Measurements from ENCODE around the gene TRIM25. TPM values are rescaled to one million over a fixed set of nuclear protein-coding genes. Genes with fewer than 3 reads are reported as not detected.

The TRIM25 gene
- total and polyA plus RNA-seq, 5 donors from 2014 or later: 4.6 to 58.3 (median 5.9) TPM

DNA sequence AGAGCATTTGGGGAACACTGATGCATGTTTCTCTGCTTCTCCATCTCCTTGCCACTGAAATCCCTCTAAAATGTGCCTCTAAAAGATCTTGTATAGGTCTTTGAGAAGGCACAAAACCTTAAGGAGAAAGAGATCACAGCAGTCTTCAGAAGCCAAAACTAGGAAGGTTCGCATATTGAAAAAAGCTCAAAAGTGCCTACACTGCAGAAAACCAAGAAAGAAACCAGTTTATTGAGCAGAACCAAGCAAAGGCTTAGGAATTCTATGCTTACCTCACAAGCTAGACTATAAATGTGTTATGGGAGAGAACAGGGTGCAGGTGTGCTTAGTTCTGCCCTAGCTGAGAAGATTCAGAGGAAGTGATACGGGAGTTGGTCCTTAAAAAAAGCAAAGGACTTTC lies 63.3 kb downstream of the TRIM25 start:
- ATAC-seq (ENCODE audit: low read depth in 2 of 2) (no peak), DNase-seq (no peak)
- Mint-ChIP-seq H3K27me3 (no peaks in the 10 kb centered on the region), H3K36me3 (peaks cover 54% of the 10 kb centered on the region), H3K27ac (peak overlapping the region in 2 of 3 donors; percentile 4 to 52), H3K4me1 (peaks cover 0 to 13% (median 5%) of the 10 kb centered on the region in 4 donors), H3K9me3 (no peaks in the 10 kb centered on the region), H3K4me3 (no peak overlapping the region)
- Histone ChIP-seq H3K27me3 (ENCODE audit: control insufficient read depth, insufficient read depth, low read length) (no peaks in the 10 kb centered on the region), H3K4me3 (ENCODE audit: low read depth, low read length) (no peak overlapping the region), H3K36me3 (ENCODE audit: control insufficient read depth, insufficient read depth, low read length) (peaks cover 44% of the 10 kb centered on the region), H3K27ac (ENCODE audit: insufficient read depth, low read length, poor library complexity, severe bottlenecking) (no peak overlapping the region), H3K9me3 (ENCODE audit: control insufficient read depth in 2 of 2, low read length in 2 of 2) (no peaks in the 10 kb centered on the region), H3K4me1 (ENCODE audit: control insufficient read depth, insufficient read depth, low read length, poor library complexity, severe bottlenecking) (no peaks in the 10 kb centered on the region)

DNA sequence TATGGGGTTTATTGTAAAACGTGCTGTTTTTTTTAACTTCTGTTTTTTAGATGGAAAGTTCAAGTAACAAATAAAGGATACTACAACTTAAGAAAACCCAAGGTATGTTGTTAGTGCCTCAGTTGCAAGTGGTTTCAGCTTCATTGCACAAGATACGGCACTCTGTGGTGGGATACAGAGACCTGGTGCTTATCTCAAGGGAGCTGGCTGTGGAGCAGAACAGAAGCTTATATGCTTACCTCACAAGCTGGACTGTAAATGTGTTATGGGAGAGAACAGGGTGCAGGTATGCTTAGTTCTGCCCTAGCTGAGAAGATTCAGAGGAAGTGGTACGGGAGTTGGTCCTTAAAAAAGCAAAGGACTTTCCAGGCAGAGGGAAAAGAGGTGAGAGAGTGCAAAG lies 64.7 kb downstream of the TRIM25 start:
- Histone ChIP-seq H3K4me1 (ENCODE audit: control insufficient read depth, insufficient read depth, low read length, poor library complexity, severe bottlenecking) (no peaks in the 10 kb centered on the region), H3K27ac (ENCODE audit: insufficient read depth, low read length, poor library complexity, severe bottlenecking) (no peak overlapping the region), H3K4me3 (ENCODE audit: low read depth, low read length) (no peak overlapping the region), H3K27me3 (ENCODE audit: control insufficient read depth, insufficient read depth, low read length) (no peaks in the 10 kb centered on the region), H3K9me3 (ENCODE audit: control insufficient read depth in 2 of 2, low read length in 2 of 2) (no peaks in the 10 kb centered on the region), H3K36me3 (ENCODE audit: control insufficient read depth, insufficient read depth, low read length) (peaks cover 36% of the 10 kb centered on the region)
- ATAC-seq (ENCODE audit: low read depth in 2 of 2): no peak
- no peak for DNase-seq
- Mint-ChIP-seq H3K4me1 (peaks cover 0 to 14% (median 5%) of the 10 kb centered on the region in 4 donors), H3K4me3 (no peak overlapping the region), H3K9me3 (no peaks in the 10 kb centered on the region), H3K27me3 (no peaks in the 10 kb centered on the region), H3K36me3 (peaks cover 51% of the 10 kb centered on the region), H3K27ac (peak overlapping the region in 1 of 3 donors; percentile 59)

DNA sequence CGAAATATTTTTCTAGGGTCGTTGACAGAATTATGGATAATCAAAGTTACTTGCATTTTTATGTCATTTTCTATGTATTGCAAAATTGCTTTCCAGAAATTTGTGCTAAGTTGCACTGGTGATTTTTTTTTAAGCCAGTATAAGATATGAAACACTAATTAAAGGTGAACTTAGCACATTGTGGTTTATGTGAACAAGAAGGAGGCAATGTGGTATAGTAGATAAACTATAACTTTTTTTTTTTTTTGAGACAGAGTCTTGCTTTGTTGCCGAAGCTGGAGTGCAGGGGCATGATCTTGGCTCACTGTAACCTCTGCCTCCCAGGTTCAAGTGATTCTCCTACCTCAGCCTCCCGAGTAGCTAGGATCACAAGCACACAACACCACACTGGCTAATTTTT lies 66.7 kb downstream of the TRIM25 start:
- Mint-ChIP-seq H3K27me3 (no peaks in the 10 kb centered on the region), H3K36me3 (peaks cover 45% of the 10 kb centered on the region), H3K27ac (no peak overlapping the region), H3K9me3 (no peaks in the 10 kb centered on the region), H3K4me1 (peaks cover 0 to 17% (median 10%) of the 10 kb centered on the region in 4 donors), H3K4me3 (no peak overlapping the region)
- ATAC-seq (ENCODE audit: low read depth in 2 of 2) (no peak), DNase-seq (no peak)
- Histone ChIP-seq H3K9me3 (ENCODE audit: control insufficient read depth in 2 of 2, low read length in 2 of 2) (no peaks in the 10 kb centered on the region), H3K27me3 (ENCODE audit: control insufficient read depth, insufficient read depth, low read length) (no peaks in the 10 kb centered on the region), H3K4me3 (ENCODE audit: low read depth, low read length) (no peak overlapping the region), H3K4me1 (ENCODE audit: control insufficient read depth, insufficient read depth, low read length, poor library complexity, severe bottlenecking) (no peaks in the 10 kb centered on the region), H3K36me3 (ENCODE audit: control insufficient read depth, insufficient read depth, low read length) (peaks cover 36% of the 10 kb centered on the region), H3K27ac (ENCODE audit: insufficient read depth, low read length, poor library complexity, severe bottlenecking) (no peak overlapping the region)

DNA sequence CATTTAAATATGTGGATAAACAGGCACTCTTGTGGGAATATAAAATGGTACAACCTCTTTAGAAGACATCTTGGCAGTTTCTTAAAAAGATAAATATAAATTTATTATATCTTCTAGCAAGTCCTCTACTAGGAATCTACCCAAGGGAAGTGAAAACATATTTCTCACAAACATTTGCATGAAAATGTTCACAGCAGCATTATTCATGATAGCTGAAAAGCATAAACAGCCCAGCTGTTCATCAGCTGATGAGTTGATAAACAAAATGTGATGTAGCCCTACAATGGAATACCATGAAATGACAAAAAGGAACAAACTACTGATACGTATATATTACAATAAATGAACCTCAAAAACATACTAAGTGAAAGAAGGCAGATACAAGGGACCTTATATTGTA lies 67.9 kb downstream of the TRIM25 start:
- H3K9me3 ChIP-seq (ENCODE audit: control insufficient read depth in 2 of 2, low read length in 2 of 2): no peaks in the 10 kb centered on the region
- peaks cover 38% of the 10 kb centered on the region for H3K36me3 Mint-ChIP-seq
- no peak overlapping the region for H3K4me3 ChIP-seq (ENCODE audit: low read depth, low read length)
- H3K27ac ChIP-seq (ENCODE audit: insufficient read depth, low read length, poor library complexity, severe bottlenecking): no peak overlapping the region
- no peaks in the 10 kb centered on the region for H3K9me3 Mint-ChIP-seq
- ATAC-seq (ENCODE audit: low read depth in 2 of 2): no peak
- H3K27ac Mint-ChIP-seq: no peak overlapping the region
- H3K4me1 Mint-ChIP-seq: peaks cover 0 to 13% (median 11%) of the 10 kb centered on the region in 4 donors
- no peaks in the 10 kb centered on the region for H3K27me3 Mint-ChIP-seq
- no peaks in the 10 kb centered on the region for H3K4me1 ChIP-seq (ENCODE audit: control insufficient read depth, insufficient read depth, low read length, poor library complexity, severe bottlenecking)
- H3K36me3 ChIP-seq (ENCODE audit: control insufficient read depth, insufficient read depth, low read length): peaks cover 31% of the 10 kb centered on the region
- H3K27me3 ChIP-seq (ENCODE audit: control insufficient read depth, insufficient read depth, low read length): no peaks in the 10 kb centered on the region
- no peak for DNase-seq
- no peak overlapping the region for H3K4me3 Mint-ChIP-seq

DNA sequence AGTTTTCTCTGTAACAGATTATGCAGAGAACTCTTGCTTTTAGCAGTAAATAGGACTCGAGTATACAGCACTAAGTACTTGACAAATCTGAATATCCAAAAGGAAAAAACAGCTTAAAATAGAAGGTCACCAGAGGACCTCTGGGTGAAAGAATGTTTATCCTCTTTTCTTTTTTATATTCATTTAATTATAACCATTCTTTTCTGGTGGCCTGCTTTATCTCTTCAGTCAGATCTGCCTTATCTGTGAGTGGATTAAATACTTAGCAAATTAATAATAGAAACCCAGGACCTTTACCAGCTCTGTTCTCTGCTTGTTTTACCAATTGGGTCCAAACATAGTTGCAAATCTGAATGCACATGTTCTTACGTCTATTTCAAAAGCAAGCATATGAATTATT lies 71.3 kb downstream of the TRIM25 start:
- Mint-ChIP-seq H3K27me3 (no peaks in the 10 kb centered on the region), H3K9me3 (no peaks in the 10 kb centered on the region), H3K4me3 (no peak overlapping the region), H3K36me3 (peaks cover 11% of the 10 kb centered on the region), H3K27ac (no peak overlapping the region), H3K4me1 (peaks cover 19 to 36% (median 26%) of the 10 kb centered on the region in 4 donors)
- no peak for ATAC-seq (ENCODE audit: low read depth in 2 of 2)
- H3K9me3 ChIP-seq (ENCODE audit: control insufficient read depth in 2 of 2, low read length in 2 of 2): no peaks in the 10 kb centered on the region
- DNase-seq: no peak
- H3K27me3 ChIP-seq (ENCODE audit: control insufficient read depth, insufficient read depth, low read length): no peaks in the 10 kb centered on the region
- H3K27ac ChIP-seq (ENCODE audit: insufficient read depth, low read length, poor library complexity, severe bottlenecking): no peak overlapping the region
- H3K4me3 ChIP-seq (ENCODE audit: low read depth, low read length): no peak overlapping the region
- H3K4me1 ChIP-seq (ENCODE audit: control insufficient read depth, insufficient read depth, low read length, poor library complexity, severe bottlenecking): peaks cover 21% of the 10 kb centered on the region
- H3K36me3 ChIP-seq (ENCODE audit: control insufficient read depth, insufficient read depth, low read length): peaks cover 6% of the 10 kb centered on the region

DNA sequence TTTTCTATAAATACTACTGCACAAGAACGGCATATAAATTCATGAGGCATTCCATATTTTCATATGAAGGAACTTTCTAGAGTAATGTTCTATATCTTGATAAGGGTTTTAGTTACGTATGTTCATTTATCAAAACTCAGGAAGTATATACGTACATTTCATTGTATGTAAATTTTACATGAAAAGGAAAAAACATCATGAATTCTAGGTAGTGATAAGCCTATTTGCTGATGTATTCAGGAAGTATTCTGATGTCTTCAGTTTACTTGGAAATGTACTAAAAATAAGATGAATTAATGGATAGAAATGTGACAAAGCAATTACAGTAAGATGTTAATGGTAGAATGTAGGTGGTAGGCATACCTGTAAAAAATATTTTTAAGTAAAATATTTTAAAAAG lies 75.2 kb downstream of the TRIM25 start:
- peaks cover 23 to 57% (median 34%) of the 10 kb centered on the region in 4 donors for H3K4me1 Mint-ChIP-seq
- H3K4me3 Mint-ChIP-seq: peak overlapping the region; percentile 21 to 97 (median 59)
- H3K27ac Mint-ChIP-seq: peak overlapping the region; percentile 42 to 88 (median 64)
- H3K27me3 Mint-ChIP-seq: no peaks in the 10 kb centered on the region
- Histone ChIP-seq H3K27ac (ENCODE audit: insufficient read depth, low read length, poor library complexity, severe bottlenecking) (peak overlapping the region; percentile 55), H3K4me3 (ENCODE audit: low read depth, low read length) (peak overlapping the region; percentile 87), H3K36me3 (ENCODE audit: control insufficient read depth, insufficient read depth, low read length) (peaks cover 2% of the 10 kb centered on the region), H3K4me1 (ENCODE audit: control insufficient read depth, insufficient read depth, low read length, poor library complexity, severe bottlenecking) (peaks cover 50% of the 10 kb centered on the region), H3K27me3 (ENCODE audit: control insufficient read depth, insufficient read depth, low read length) (no peaks in the 10 kb centered on the region), H3K9me3 (ENCODE audit: control insufficient read depth in 2 of 2, low read length in 2 of 2) (no peaks in the 10 kb centered on the region)
- no peaks in the 10 kb centered on the region for H3K9me3 Mint-ChIP-seq
- H3K36me3 Mint-ChIP-seq: peaks cover 7% of the 10 kb centered on the region
- ATAC-seq (ENCODE audit: low read depth in 2 of 2) (peak; percentile 0 to 5), DNase-seq (peak in 1 of 3 donors; percentile 65)

Other genes starting within 250 kb of the TRIM25 start
- 6.2 TPM for gene C17orf67, start 80.1 kb downstream of the TRIM25 start, total RNA-seq
- gene C17orf67, start 80.1 kb downstream of the TRIM25 start, polyA plus RNA-seq: 1 to 10 TPM; 1.5 to 2.4 (median 2.1) TPM
- 45.5 TPM for gene DGKE, start 79.9 kb downstream of the TRIM25 start, total RNA-seq
- 1 to 10 TPM; 6.2 to 9.5 (median 7.4) TPM for gene DGKE, start 79.9 kb downstream of the TRIM25 start, polyA plus RNA-seq
- 19.3 TPM for gene COIL, start 47.0 kb upstream of the TRIM25 start, total RNA-seq
- gene COIL, start 47.0 kb upstream of the TRIM25 start, polyA plus RNA-seq: 10 to 100 TPM; 15.4 to 21.4 (median 17.9) TPM
- gene SCPEP1, start 64.1 kb upstream of the TRIM25 start, total RNA-seq: 14.5 TPM
- 10 to 100 TPM; 18.9 to 24.9 (median 23.3) TPM for gene SCPEP1, start 64.1 kb upstream of the TRIM25 start, polyA plus RNA-seq
- 27.8 TPM for gene AKAP1, start 171.2 kb upstream of the TRIM25 start, total RNA-seq
- gene AKAP1, start 171.2 kb upstream of the TRIM25 start, polyA plus RNA-seq: 10 to 100 TPM in 3 of 4 donors, 1 to 10 TPM in 1; 9.8 to 16.7 (median 14.6) TPM

All from CD4-positive, CD25-positive, alpha-beta regulatory T cell (primary cell).